GM21825 (cell line): ENCODE data around the gene VAC14.
"Not testable (repeated sequence)": the region's sequence is repeated elsewhere in the genome, so short reads cannot be mapped to it uniquely, and the experiment has no call there.

ENCODE experiments used
- ATAC-seq: cut with Tn5 transposase; IDR thresholded peaks from one replicate; pipeline ENCODE4 v1.9.1; 2021; ENCODE audit warnings: mild to moderate bottlenecking, moderate library complexity; ENCODE audit not compliant: unreplicated experiment

The VAC14 gene

DNA sequence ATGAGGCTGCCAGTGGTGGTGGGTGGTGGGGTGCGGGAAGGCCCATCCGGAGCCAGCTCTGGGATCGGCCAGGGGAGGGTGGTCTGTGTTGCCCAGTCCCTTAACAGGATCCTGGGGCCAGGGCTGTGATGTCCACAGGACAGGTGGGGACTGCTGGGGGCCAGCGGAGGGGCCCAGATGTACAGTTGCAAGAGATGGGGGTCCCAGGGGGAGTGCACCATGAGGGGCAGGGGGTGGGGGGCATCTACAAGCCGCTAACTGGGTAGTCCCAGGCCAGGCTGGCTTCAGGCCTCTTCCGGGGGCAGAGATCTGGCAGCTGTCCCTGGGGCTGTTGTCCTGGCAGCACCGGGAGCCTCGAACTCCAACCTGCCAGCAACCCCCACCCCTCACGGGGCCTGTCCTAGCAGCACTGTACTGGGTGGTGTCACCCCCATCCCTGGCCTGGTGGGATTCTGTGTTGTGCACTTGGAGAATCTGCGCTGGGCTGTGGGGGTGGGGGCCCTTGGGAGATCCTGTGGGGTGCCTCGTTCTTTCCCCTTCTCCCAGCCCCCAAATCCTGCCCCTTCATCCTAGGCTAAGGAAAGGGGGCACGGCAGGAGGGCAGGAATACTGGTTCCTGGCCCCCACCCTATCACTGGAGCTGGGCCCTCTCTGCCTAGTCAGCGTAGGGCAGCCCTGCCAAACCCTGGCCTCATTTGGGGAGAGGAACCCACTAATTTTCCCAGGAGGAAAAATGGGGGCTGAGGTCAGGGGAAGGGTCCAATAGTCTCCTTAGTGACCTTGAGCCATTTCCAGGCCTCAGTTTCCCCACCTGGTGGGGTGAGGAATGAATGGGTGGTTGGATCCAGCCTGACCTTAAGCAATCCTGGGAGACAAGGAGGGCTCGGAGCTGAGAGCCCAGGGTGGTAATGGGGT, 116.6 kb downstream of the VAC14 start:
- no peak for ATAC-seq

DNA sequence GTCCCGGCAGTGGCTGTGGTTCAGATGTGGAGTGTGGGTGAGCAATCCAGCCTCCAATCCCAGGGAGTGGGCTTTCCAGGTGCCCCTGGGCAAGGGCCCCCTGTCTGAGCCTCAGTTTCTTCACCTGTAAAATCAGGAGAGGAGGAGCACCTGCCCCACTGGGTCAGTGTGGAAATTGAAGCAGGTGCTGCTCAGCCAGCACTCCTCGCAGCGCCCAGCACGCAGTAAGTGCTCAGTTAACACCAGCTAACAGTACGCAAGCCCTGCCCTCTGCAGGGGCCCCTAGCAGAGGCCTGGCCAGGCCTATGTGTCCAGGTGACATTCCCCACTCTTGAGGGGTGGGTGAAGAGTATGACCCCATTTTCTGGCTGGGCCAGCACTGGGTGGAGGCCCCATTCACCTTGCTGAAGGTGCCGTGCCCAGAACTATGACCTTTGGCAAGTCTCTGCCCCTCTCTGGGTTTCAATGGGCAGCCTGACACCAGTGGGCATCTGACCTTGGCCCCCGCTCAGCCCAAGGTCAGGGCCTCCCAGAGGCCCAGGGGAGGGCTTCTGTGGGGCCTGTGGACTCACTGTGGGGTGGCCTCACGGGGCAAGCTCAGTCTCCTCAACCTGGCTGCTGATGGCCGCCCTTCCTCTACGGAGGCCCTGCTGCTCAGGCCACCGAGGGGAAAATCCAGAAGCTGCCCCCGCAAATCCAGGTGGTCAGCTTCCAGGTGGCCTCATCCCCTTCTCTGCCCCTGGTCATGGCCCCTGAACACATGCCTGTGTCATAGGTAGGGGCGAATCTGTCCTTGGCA, 117.6 kb downstream of the VAC14 start:
- no peak for ATAC-seq

DNA sequence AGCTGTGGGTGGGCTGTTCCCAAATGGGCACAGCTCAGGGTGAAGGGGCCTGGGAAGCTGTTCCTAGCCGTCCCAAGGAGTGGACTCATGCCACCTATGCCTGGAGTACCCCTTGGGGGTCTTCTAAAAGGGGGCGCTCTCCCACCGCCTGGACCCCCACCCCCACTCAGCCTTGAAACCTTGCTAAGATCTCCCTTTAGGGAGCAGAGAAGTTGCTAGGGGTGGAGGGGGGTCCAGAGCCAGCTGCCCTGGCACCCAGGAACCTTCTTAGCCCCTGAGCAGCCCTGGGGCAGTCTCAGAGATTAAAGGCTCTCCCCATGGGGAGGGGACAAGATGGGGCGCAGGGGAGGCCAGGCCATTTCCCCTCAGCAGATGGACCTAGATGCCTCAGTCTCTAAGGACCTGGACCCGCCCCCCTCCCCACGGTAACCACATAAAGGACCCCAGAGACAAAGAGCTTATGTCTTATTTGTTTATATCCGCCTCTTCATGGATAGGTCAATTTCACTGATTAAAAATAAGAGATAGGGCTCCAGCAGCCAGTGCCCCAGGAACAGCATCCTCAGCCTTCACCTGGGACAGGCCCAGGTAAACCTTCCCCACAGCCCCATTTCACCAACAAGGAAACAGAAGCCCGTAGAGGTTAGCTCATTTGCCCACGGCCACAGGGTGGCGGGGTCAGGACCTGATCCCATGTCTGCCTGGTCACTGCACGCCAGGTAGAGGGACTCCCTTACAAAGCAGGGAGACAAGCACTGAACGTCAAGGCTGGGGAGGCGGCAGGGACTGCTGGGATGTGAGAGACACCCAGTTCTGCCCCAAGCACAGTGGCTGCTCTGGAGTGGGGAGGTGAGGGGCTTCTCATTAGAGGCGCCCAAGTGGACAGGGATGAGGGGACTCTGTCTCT, 118.5 kb downstream of the VAC14 start:
- no peak for ATAC-seq

DNA sequence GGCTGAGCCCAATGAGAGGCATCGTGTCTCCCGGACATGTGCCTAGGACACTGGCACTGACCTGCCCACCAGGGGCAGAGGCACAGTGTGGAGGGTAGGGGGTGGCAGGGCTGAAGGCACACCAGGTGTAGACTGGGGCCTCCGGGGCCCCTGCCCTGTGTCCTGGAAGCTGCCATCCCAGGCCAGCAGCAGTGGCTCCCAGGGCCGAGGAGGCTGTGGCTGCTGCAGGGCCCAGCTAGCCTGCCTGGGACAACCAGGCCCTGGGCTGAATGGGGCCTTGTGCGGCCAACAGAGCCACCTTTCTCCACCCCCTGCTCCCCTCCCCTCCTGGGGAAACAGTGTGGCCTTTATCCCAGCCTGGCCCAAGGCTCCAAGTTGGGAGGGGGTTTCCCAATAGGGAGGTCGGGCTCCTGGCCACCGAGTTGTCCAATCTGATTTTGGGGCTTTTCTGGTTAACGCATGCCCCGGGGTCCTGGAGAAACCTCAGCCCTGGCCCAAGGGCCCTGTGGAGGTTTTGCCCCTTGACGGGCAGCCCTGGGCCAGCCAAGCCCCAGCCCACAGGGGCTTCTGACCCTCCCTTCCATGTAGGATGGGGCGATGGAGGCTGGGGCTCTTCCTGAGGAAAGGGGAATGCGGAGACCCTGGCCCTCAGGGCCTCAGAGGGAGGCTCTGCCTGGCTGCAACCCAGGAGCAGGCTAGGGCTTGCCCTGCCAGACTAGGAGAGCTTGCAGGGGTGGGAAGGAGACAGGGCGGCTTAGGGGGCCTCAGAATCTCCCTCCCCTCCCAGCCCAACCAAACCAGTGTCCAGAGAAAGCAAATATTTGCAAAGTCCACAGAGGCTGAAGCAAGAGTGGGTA, 119.3 kb downstream of the VAC14 start:
- ATAC-seq, result no peak

DNA sequence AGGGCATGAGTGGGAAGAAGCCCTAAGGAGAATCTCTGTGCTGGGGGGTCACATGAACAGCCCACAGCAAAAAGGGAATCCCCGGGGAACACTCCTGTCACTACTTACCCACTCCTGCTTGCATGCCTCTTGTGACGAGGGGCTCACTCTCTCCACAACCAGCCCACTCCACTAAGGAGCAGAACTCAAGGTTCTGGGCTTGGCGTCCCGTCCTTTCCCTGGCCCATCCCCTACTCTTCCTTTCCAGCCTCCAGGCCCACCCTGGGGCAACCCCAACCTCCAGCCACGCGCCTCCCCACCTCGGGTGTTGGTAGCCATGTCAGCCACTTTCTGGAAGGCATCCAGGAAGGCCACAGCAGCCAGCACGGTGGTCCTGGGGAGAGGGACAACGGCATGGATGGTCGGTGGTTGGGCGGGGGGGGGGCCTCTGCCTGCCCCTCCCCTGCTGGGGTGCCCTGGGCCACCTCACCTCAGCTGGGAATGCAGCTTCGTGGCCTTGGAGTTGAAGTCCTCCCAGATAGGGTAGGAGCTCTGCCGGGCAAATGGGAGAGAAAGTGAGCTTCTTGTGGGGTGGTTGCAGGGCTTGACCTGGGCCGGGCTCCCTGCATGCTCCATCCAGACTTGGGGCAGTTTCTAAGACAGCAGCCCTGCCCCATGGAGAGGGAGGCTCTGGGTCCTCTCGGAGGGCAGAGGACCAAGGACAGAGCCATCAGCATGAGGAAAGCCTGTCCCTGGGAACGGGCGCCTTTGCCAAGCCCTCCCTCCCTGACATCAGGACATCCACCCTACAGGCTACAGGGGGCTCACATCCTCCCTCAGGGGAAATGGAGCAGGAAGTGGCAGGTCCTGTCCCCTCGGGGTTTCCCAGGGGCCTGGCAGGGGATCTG, 120.2 kb downstream of the VAC14 start:
- no peak for ATAC-seq

DNA sequence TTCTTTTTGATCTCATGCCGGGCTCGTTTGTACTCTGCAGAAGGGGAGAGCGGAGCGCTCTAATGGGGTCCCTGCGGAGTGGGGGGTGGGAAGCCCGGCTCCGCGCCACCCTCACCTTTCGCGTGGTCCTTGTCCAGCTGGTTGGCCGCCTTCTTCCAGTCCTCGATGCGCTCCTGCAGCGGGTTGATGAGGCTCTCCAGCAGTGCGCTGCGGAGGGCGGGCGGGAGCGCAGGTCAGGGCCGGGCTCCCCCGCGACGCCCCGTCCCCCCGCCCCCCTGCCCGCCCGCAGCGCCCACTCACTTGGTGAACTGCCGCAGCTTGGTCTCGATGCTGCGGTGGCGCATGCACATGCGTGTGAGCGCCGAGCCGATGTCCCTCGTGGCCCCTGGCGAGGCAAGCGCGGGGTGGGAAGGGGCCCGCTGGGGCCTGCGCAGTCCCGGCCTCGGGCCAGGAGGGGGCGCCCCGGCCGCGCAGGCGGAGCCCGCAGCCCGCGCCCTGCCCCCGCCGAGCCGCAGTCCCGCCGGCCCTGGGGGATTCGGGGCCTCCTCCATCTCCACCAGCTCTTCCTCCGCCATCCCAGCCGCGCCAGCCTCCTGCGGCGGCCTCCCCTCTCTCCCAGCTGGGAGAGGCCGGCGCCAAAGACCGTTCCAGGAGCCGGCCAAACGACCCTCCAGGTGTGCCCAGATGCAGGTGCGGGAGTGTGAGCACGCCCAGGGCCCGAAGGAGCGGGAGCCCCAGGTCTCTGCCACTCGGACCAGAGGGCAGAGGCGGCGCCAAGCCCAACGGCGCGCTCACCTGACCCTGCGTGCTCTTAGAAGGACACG, 121.1 kb downstream of the VAC14 start:
- ATAC-seq, result no peak

DNA sequence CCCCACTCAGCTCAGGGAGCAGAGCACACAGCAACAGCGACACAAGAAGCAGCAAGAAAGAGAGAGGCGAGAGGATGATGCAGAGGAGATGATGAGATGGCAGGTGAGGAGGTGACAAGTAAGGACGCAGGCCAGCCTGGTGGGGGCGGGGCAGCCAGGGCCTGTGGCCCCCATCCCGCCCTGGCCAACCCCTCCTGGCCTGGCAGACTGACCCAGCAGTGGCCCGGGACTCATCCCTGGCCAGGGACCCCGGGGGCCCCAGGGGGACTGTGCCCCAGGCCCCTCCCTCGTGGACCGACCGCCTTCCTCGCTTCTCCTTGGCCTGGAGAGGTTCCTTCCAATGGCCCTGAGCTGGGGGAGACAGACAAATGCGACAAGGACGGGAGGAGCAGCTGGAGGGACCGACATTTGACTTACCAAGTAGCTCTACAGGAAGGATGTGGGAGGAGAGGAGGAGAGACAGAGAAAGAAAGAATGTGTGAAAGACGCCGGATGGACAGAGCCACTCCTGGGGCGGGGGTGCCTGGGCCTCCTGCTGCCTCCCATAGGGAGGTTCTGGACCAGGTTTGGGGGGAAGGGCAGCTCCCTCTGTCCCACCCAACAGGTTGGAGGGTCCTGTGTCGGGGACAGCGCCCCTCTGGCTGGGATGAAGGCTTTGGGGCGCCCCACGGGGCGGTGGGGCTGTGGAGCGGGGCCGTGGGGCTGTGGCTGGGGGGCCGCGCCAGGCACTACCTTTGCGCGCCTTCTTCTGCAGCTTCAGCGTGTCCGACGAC, 121.9 kb downstream of the VAC14 start:
- no peak for ATAC-seq

DNA sequence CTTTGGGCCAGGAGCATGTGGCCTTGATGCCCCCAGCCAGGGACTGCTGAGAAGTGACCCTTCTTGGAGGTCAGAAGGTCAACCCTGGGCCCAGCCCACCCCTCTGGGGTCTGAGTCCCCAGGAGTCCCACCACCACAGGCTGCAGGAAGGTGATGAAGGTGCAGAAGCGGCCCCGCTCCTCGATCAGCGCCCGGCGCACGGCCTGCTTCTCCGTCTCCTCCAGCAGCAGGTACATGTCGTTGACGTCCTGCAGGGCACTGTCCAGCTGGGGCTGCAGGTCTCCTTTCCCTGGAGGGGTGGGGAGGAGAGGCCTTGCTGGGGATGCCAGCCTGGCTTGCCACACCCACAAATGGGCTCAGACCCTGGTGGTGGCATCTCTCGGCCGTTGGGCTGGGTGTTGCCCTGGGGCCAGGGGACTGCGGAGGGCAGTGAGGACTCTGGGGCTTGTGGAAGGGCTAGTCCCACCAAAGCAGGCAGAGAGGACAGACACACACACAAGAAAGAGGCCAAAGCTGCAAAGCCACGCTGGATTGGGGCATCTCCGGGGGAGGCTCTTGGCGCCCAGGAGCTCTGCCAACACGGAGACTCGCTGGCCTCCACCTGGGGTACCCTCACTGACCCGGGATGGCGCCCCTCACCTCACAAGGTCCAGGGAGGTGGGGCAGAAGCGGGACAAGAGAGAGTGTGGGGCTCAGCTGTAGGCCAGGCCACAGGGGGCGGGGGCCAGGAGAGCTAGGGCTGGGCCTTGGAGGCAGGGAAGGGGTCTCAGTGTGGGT, 122.6 kb downstream of the VAC14 start:
- ATAC-seq, result no peak

DNA sequence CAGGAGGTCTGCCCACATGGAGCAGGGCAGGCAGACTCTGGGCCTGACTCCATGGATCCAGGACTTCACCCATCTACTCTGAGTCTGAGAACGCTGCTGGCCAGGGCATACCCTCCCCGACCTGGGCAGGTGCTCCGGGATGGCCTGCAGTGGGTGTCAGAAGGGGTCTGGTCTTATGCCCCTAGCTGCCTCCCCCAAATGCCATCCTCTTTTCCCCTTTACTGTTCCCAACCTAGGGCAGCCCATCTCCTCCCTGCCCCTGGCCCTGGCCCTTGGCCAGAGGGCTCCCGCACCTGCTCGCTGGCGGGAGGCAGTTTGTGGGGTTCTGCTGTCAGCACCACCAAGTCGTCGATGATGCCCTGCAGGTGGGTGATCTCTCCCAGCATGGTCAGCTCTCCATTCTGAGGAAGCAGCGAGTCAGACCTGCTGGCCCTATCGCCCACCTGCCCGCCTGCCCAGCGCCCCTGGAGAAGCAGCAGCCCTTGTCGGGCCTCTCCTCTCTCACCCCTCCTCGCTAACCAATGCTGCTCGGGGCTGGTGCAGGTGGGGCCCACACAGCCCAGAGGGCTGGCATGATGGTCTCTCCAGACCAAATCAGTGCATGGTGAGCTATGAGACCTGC, 123.3 kb downstream of the VAC14 start:
- no peak for ATAC-seq

DNA sequence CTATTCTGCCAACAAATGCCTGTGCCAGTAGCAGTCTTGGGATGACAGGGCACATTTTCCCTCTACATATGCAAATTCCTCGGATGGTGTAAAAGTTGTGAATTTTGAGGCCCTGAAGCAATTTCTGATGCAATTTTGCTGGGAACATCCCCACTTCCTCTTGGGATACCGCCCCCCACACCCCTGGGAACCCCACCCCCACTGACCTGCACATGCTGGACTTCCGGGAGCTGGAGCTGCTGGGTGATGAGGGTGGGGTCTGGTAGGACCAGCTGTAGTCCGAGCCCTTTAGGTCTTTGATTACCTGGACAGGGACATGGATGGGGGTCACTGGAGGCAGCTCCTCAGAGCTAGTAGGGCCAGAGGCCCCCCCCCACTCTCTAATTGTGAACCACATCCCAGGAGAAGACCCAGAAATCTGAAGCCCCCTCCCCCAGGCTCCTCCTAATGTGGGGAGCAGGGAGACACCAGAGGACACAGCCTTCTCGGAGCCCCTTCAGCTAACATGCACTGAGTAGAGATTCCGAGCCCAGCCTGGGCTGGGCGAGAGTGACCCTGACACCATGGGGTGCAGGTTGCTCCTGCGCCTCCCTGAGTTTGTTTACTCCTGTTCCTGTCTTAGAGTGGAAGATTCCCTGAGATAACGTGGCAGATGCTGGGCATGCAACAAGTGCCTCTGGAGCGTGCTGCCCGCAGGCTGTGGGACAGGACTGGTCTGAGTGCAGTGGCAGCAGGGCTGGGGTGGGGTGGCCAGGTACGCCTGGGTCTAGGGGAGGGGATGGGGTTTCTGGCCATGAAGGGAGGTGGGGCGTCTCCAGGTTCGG, 124.1 kb downstream of the VAC14 start:
- no peak for ATAC-seq

DNA sequence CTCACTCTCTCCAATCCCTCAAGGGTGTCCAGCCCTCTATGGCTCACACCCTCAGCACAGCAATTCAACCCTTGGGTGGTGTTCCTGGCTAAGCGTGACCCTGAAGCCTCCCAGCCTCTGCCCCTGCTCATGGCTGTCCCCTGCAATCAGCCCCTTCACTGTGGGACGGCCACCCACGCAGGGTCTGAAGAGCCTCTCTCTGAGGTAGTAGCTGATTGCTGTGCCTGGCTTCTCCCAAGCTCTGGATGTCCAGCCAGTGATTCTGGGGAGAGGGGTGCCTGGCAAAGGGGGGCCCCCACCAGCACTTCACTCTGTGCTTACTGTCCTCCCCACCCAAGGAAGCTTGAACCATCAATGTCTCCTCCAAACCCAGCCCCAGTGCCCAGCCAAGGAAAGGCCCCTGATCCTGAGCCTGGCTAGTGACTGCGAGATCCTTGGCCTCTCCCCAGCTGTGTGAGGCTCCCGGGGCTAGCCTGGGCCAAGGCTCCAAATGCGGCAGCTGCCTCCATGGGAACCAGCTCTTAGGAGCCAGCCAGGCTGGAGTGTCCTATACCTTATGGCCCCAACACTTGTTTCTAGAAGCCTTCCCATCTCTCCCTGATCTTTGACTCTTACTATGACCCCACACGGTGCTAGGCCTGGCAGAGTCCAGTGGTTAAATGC, 125.0 kb downstream of the VAC14 start:
- no peak for ATAC-seq

DNA sequence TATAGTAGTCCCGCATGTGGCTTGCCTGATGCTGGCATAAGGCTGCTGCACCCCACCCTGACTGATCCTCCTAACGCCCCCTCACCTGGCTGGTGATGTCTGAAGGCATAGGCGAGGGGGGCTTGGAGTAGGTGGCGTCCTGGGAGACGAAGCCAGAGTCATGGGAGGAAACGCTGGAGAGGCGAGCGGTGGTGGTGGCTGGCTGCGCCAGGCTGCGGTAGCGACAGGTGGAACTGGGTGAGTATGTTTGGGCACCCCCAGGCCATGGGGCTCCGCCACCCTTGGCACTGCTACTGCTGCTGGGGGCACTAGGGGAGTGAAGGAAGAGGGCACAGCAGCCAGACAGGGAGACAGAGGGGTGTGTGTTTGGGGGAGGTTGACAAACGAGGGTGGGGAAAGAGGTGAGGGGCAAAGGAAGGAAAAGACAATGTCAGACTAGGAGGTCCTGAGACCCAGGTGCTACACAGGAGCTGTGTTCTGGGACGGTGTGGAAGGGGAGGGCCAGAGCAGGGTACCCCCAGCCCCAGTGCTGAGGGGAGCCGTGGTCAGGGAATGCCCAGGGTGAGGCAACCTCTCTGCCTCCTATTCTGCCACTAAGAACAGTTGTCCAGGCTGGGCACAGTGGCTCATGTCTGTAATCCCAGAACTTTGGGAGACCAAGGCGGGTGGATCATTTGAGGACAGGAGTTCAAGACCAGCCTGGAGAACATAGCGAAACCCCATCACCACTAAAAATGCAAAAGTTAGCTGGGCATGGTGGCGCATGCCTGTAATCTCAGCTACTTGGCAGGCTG, 126.5 kb downstream of the VAC14 start:
- ATAC-seq, result no peak

DNA sequence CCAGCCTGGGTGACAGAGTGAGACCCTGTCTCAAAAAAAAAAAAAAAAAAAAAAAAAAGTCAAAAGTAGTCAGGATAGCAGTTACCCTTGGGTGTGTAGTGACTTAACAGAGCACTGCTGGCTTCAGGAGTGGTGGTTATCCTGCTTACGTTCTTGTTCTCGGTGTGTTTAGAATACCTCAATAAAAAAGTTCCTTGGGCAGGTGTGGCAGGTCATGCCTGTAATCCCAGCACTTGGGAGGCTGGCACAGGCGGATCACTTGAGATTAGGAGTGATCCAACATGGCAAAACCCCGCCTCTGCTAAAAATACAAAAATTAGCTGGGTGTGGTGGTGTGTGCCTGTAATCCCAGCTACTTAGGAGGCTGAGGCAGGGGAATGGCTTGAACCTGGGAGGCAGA, 130.0 kb downstream of the VAC14 start:
- ATAC-seq, result not testable (repeated sequence)

DNA sequence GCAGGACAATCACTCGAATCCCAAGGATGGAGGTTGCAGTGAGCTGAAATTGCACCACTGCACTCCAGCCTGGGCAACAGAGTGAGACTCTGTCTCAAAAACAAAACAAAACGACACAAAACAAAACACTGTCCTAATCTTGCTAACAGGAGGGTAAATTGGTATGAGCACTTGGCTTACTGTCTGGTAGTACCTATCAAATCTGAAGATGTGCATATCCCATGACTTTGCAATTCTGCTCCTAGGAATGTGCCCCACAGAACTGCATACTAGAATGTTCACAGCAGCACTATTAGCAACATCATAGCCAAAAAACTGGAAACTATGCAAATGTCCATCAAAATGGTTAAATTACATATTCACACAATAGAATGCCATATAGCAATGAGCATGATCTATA, 130.8 kb downstream of the VAC14 start:
- no peak for ATAC-seq
